H9 (cell line): ENCODE measurements around the gene CCN5. TPM values are rescaled to one million over a fixed set of nuclear protein-coding genes. Genes with fewer than 3 reads are reported as not detected.

ENCODE experiments used
- DNase-seq: peaks from one replicate; pipeline ENCODE4 v3.0.0-alpha.2; 2017
- H2AFZ ChIP-seq: one replicate; pipeline ENCODE4 v1.6.1; 2013; ENCODE audit warnings: mild to moderate bottlenecking, low read length, control low read depth, moderate library complexity
- H2AK5ac ChIP-seq: 2 replicates; pipeline ENCODE4 v1.6.1; 2013; ENCODE audit warnings: low read length, control low read depth, mixed read lengths; ENCODE audit not compliant: insufficient read length
- H2BK120ac ChIP-seq: one replicate; pipeline ENCODE4 v1.6.1; 2013; ENCODE audit warnings: low read depth, mild to moderate bottlenecking, low read length, control low read depth, inconsistent platforms; ENCODE audit not compliant: poor library complexity, severe bottlenecking
- H2BK12ac ChIP-seq: 2 replicates; pipeline ENCODE4 v1.6.1; 2013; ENCODE audit warnings: low read length, control low read depth, mixed read lengths, low read depth; ENCODE audit not compliant: insufficient read length
- H2BK15ac ChIP-seq: 2 replicates; pipeline ENCODE4 v1.6.1; 2013; ENCODE audit warnings: low read depth, low read length, control low read depth
- H2BK20ac ChIP-seq: one replicate; pipeline ENCODE4 v1.6.1; 2013; ENCODE audit warnings: low read depth, mild to moderate bottlenecking, low read length, control low read depth, inconsistent platforms; ENCODE audit not compliant: poor library complexity, severe bottlenecking
- H2BK5ac ChIP-seq: 2 replicates; pipeline ENCODE4 v1.6.1; 2013; ENCODE audit warnings: low read length, control low read depth, mixed read lengths; ENCODE audit not compliant: insufficient read length
- H3K14ac ChIP-seq: 2 replicates; pipeline ENCODE4 v1.6.1; 2013; ENCODE audit warnings: low read length, control low read depth; ENCODE audit not compliant: insufficient read depth
- H3K18ac ChIP-seq: 2 replicates; pipeline ENCODE4 v1.6.1; 2013; ENCODE audit warnings: low read depth, mild to moderate bottlenecking, mixed read lengths, low read length, control low read depth; ENCODE audit not compliant: insufficient read length
- H3K23ac ChIP-seq: 2 replicates; pipeline ENCODE4 v1.6.1; 2013; ENCODE audit warnings: low read length, control low read depth, mixed read lengths, low read depth; ENCODE audit not compliant: insufficient read length
- H3K23me2 ChIP-seq: 2 replicates; pipeline ENCODE4 v1.6.1; 2013; ENCODE audit warnings: low read depth, mild to moderate bottlenecking, mixed read lengths, low read length, control low read depth; ENCODE audit not compliant: insufficient read length, poor library complexity, severe bottlenecking
- H3K27ac ChIP-seq: 2 replicates; pipeline ENCODE4 v1.5.1; 2013; ENCODE audit warnings: low read length, control low read depth, mixed read lengths, low read depth; ENCODE audit not compliant: insufficient read length
- H3K27me3 ChIP-seq: 2 replicates; pipeline ENCODE4 v1.6.1; 2013; ENCODE audit warnings: low read length, control low read depth, inconsistent platforms; ENCODE audit not compliant: insufficient read depth
- H3K4ac ChIP-seq: 2 replicates; pipeline ENCODE4 v1.6.1; 2013; ENCODE audit warnings: low read depth, mild to moderate bottlenecking, control low read depth, inconsistent platforms, low read length, moderate library complexity
- H3K4me1 ChIP-seq: 2 replicates; pipeline ENCODE4 v1.6.1; 2013; ENCODE audit warnings: low read length, control low read depth, inconsistent platforms; ENCODE audit not compliant: insufficient read depth
- H3K4me2 ChIP-seq: 2 replicates; pipeline ENCODE4 v1.6.1; 2013; ENCODE audit warnings: low read length, control low read depth, mixed read lengths; ENCODE audit not compliant: insufficient read length, insufficient read depth
- H3K56ac ChIP-seq: 2 replicates; pipeline ENCODE4 v1.6.1; 2013; ENCODE audit warnings: low read depth, mild to moderate bottlenecking, mixed read lengths, low read length, control low read depth; ENCODE audit not compliant: insufficient read length
- H3K79me1 ChIP-seq: 2 replicates; pipeline ENCODE4 v1.6.1; 2013; ENCODE audit warnings: low read depth, mild to moderate bottlenecking, moderate library complexity, low read length, control low read depth, inconsistent platforms; ENCODE audit not compliant: insufficient read depth, poor library complexity, severe bottlenecking
- H3K79me2 ChIP-seq: 2 replicates; pipeline ENCODE4 v1.6.1; 2013; ENCODE audit warnings: low read length, control low read depth, inconsistent platforms; ENCODE audit not compliant: insufficient read depth
- H3K9ac ChIP-seq: 2 replicates; pipeline ENCODE4 v1.6.1; 2013; ENCODE audit warnings: low read length, control low read depth, mixed read lengths; ENCODE audit not compliant: insufficient read length; ENCODE audit errors: extremely low read depth
- H3K9me3 ChIP-seq: one replicate; pipeline ENCODE4 v1.6.1; 2013; ENCODE audit warnings: low read depth, low read length, inconsistent platforms; ENCODE audit not compliant: control insufficient read depth
- H3T11ph ChIP-seq: one replicate; pipeline ENCODE4 v1.6.1; 2013; ENCODE audit warnings: mild to moderate bottlenecking, low read length, control low read depth, inconsistent platforms
- H4K20me1 ChIP-seq: one replicate; pipeline ENCODE4 v1.6.1; 2013; ENCODE audit not compliant: control insufficient read depth, insufficient read length, insufficient read depth
- H4K5ac ChIP-seq: 2 replicates; pipeline ENCODE4 v1.6.1; 2013; ENCODE audit warnings: low read depth, mild to moderate bottlenecking, mixed read lengths, low read length, control low read depth; ENCODE audit not compliant: insufficient read length
- H4K8ac ChIP-seq: replicated peaks from 2 replicates; pipeline ENCODE4 v1.6.1; 2013; ENCODE audit warnings: low read length, control low read depth, mixed read lengths, low read depth; ENCODE audit not compliant: insufficient read length
- H4K91ac ChIP-seq: 2 replicates; pipeline ENCODE4 v1.6.1; 2013; ENCODE audit warnings: low read depth, mild to moderate bottlenecking, moderate library complexity, mixed read lengths, low read length, control low read depth; ENCODE audit not compliant: insufficient read length
- H3K27ac Mint-ChIP-seq, 3 experiments: 2 replicates in 2 of 3; 3 replicates in 1 of 3; pipeline ENCODE4 v1.8.0; 2020 to 2021; ENCODE audit warnings: mixed read lengths in 3 of 3, mild to moderate bottlenecking in 1 of 3, moderate library complexity in 1 of 3
- H3K27me3 Mint-ChIP-seq: 2 replicates; pipeline ENCODE4 v1.8.0; 2021; ENCODE audit warnings: low read depth, mild to moderate bottlenecking, moderate library complexity, mixed read lengths
- H3K36me3 Mint-ChIP-seq, 3 experiments: 2 replicates in 2 of 3; 3 replicates in 1 of 3; pipeline ENCODE4 v1.8.0; 2020 to 2021; ENCODE audit warnings: low read depth in 3 of 3, mixed read lengths in 3 of 3; ENCODE audit not compliant: insufficient read depth in 1 of 3
- H3K4me1 Mint-ChIP-seq, 2 experiments: 2 replicates each; pipeline ENCODE4 v1.8.0; 2020; ENCODE audit warnings: mixed read lengths in 2 of 2
- H3K4me3 Mint-ChIP-seq, 2 experiments: 2 replicates in 1 of 2; 3 replicates in 1 of 2; pipeline ENCODE4 v1.8.0; 2020 to 2021; ENCODE audit warnings: mild to moderate bottlenecking in 2 of 2, mixed read lengths in 2 of 2, moderate library complexity in 1 of 2
- H3K9me3 Mint-ChIP-seq, 2 experiments: 2 replicates in 1 of 2; 3 replicates in 1 of 2; pipeline ENCODE4 v1.8.0; 2020; ENCODE audit warnings: mild to moderate bottlenecking in 2 of 2, mixed read lengths in 2 of 2, moderate library complexity in 1 of 2
- WGBS: extraction: QIAGEN DNeasy Blood & Tissue Kit; methylation state at CpG from one replicate; pipeline ENCODE4 v1.1.7; 2013; ENCODE audit warnings: missing lambda C conversion rate, low lambda C conversion rate, mixed read lengths; ENCODE audit not compliant: insufficient read length; ENCODE audit errors: extremely low coverage; 5-methylcytosine and 5-hydroxymethylcytosine counted together
- long read RNA-seq: library from polyadenylated mRNA; unstranded; transcript quantifications from one replicate; pipeline ENCODE4 v2.0.0, GENCODE V29; 2020
- total RNA-seq: library from RNA; stranded (reverse); gene quantifications from 2 replicates; pipeline ENCODE4 v1.2.1, GENCODE V29; 2021
- TF ChIP-seq, protein P1 (sequence below): fragments of 200-600 bp; sonication (generic); conservative IDR thresholded peaks from 3 replicates; pipeline ENCODE4 v1.8.0; 2021; ENCODE audit warnings: antibody characterized with exemption, mild to moderate bottlenecking

Gene CCN5, protein sequence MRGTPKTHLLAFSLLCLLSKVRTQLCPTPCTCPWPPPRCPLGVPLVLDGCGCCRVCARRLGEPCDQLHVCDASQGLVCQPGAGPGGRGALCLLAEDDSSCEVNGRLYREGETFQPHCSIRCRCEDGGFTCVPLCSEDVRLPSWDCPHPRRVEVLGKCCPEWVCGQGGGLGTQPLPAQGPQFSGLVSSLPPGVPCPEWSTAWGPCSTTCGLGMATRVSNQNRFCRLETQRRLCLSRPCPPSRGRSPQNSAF
- total RNA-seq, result not detected in 2 replicates
- long read RNA-seq, result 0 reads

DNA sequence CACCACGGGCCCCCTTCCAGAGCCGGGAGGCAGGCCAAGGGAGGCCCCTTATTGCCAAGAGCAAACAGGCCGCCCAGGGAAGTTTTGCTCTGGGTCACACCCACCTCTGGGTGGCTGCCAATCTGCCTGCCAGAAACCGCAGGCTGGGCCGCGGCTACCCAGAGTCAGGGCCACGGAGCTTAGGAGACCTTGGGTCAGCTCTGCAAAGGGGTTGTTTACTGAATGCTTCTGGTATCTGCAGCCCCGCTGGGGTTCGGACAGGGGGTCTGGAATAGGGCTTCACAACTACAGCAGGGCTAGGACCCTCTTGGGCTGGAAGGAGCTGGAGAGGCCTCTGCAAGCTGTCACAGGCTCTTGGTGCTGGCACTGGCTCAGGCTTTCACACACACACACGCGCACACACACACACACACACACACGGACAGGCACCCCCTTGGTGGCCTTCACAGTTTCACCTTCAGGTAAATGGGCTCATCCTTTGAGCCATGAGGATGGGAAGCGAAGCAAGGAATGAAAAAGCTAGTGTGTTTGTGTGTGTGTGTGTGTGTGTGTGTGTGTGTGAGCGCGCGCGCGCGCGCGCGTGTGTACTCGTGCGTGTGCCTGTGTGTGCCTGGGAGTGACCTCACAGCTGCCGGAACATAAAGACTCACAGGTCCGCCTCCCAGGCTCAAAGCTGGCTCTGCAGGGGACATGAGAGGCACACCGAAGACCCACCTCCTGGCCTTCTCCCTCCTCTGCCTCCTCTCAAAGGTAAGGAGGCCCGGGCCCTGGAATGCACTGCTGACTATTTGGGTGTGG is at the start of gene CCN5:
Gene CCN5, plus strand, starts transcription at position 669 of the 798 bp plus-strand sequence. Its CDS starts 22 bp downstream, at position 691.
- Histone ChIP-seq H2BK15ac (no peak within 1 kb of the TSS), H2BK120ac (no peak within 1 kb of the TSS), H3K79me1 (no peaks in the 10 kb centered on the region), H3K9ac (no peak within 1 kb of the TSS), H3K23me2 (no peaks in the 10 kb centered on the region), H3K79me2 (no peaks in the 10 kb centered on the region), H3K4ac (no peak within 1 kb of the TSS), H3K9me3 (no peaks in the 10 kb centered on the region), H3K4me1 (no peaks in the 10 kb centered on the region), H4K8ac (no peak within 1 kb of the TSS), H3T11ph (no peak within 1 kb of the TSS), H3K14ac (peak within 1 kb of the TSS; percentile 52; the same call in 1 of the 2 replicates), H3K23ac (no peak within 1 kb of the TSS), H3K27ac (no peak within 1 kb of the TSS), H3K56ac (no peak within 1 kb of the TSS), H2BK5ac (no peak within 1 kb of the TSS), H2BK12ac (no peak within 1 kb of the TSS), H3K27me3 (no peaks in the 10 kb centered on the region), H4K20me1 (no peaks in the 10 kb centered on the region), H2BK20ac (no peak within 1 kb of the TSS), H3K18ac (no peak within 1 kb of the TSS), H4K5ac (no peak within 1 kb of the TSS), H4K91ac (no peak within 1 kb of the TSS), H3K4me2 (no peak within 1 kb of the TSS), H2AK5ac (no peak within 1 kb of the TSS), H2AFZ (no peak within 1 kb of the TSS)
- Mint-ChIP-seq H3K9me3 (no peaks in the 10 kb centered on the region), H3K27me3 (no peaks in the 10 kb centered on the region; the same call in 1 of the 2 replicates), H3K36me3 (no peaks in the 10 kb centered on the region), H3K27ac (peak within 1 kb of the TSS in 1 of 3 experiments; percentile 22; a peak in 3 of 7 replicates), H3K4me3 (no peak within 1 kb of the TSS), H3K4me1 (no peaks in the 10 kb centered on the region)
- no peak for DNase-seq
- WGBS, result no CpG with 5 or more reads among the region's 28 CpGs
- TF ChIP-seq, protein P1, sequence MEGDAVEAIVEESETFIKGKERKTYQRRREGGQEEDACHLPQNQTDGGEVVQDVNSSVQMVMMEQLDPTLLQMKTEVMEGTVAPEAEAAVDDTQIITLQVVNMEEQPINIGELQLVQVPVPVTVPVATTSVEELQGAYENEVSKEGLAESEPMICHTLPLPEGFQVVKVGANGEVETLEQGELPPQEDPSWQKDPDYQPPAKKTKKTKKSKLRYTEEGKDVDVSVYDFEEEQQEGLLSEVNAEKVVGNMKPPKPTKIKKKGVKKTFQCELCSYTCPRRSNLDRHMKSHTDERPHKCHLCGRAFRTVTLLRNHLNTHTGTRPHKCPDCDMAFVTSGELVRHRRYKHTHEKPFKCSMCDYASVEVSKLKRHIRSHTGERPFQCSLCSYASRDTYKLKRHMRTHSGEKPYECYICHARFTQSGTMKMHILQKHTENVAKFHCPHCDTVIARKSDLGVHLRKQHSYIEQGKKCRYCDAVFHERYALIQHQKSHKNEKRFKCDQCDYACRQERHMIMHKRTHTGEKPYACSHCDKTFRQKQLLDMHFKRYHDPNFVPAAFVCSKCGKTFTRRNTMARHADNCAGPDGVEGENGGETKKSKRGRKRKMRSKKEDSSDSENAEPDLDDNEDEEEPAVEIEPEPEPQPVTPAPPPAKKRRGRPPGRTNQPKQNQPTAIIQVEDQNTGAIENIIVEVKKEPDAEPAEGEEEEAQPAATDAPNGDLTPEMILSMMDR, result no peak
